HUDEP-2 (cell line): ENCODE results near the gene LDLRAD4.

Source experiments
- DNase-seq, 76 experiments: peaks; one replicate each; lab custom pipeline; 2025; ENCODE audit not compliant: unreplicated experiment in 76 of 76; lab: John Stamatoyannopoulos, UW

LDLRAD4 gene

DNA sequence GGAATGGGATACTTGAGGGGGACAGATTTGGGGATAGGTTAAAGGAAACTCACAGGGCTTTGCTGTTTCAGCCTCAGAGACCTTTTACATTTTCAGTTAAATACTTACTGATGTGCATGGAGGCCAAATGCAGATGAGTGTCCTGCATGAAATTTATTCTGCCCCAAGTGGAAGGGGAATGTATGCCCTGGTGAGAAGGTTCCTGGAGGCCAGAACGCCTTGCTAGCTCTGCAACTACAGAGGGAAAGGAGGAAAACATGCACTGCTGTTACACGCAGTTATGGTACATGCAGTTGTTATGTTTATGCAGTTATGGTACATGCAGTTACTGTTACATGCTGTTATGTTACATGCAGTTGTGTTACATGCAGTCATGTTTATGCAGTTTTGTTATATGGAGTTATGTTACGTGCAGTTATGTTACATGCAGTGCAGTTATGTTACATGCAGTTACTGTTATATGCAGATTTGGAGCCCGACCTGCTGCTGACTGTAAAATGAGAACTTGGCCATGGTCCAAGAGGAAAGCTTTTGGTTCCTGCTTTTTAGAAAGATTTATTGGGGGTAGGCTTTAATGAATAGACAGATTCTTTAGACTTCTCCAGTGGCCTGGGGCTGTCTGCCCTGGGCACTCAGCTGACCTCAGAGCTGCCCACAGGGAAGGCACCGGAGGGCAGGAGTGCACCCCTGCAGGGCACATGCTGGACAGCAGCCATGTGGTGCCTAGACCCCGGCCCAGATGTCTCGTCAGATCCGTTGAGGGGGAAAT is 84.1 kb downstream of the LDLRAD4 start:
- no peak for DNase-seq

DNA sequence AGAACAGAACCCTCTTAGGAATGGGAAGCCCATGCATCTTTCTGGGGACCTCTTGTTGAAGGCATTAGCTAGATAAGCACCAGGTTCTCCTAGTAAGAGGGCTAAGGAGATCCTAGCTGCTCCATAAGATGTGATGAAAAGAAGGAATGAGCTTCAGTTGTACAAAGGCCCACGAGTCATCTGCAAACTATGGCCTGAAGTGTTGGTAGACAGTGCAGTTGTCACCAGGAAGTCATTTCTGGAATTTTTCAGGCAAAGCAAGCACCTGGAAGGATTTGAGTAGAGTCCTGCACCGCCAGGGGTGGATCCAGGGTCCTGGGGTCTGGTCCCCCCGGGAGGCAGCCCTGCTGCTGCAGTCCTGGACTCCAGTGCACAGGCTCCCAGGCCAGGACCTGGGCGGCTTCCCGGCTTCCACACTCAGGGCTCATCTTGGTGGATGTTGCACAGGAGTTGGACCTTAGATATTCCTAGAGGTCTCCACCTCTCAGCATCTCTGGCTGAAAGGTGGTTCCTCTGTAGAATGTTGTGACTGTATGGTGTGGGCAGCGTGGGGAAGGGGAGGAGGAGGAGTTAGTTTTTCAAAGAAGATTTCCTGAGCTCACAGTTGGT is 85.3 kb downstream of the LDLRAD4 start:
- no peak for DNase-seq

DNA sequence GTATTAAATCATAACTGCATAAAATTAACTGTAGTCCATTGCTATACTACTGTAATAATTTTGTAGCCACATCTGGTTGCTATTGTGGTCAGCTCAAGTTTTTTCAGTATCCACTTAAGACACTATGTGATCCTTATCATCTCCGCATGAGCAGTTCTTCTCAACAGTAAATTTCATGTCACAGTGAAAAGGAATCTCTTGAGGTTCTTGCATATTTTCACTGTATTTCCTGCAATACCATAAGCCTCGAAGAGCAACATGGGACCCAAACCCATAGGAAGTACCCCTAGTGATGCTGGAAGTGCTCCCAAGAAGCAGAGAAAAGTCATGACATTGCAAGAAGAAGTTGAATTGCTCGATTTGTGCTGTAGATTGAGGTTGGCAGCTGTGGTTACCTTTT is 86.7 kb downstream of the LDLRAD4 start:
- no peak for DNase-seq

DNA sequence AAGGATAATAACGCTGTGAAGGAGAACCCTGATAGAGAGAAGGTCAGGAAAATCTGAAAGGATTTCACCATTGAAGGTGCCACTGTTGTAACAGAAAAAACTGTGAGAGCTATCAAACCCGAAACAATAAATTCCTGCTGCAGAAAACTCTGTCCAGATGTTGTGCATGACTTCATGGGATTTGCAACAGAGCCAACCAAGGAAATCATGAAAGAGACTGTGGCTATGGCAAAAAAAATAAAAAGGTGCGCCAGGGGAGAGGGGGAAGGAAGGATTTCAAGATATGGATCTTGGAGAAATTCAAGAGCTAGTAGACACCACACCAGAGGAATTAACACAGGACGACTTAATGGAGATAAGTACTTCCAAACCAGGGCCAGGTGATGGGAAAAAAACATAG is 88.0 kb downstream of the LDLRAD4 start:
- DNase-seq = no peak

DNA sequence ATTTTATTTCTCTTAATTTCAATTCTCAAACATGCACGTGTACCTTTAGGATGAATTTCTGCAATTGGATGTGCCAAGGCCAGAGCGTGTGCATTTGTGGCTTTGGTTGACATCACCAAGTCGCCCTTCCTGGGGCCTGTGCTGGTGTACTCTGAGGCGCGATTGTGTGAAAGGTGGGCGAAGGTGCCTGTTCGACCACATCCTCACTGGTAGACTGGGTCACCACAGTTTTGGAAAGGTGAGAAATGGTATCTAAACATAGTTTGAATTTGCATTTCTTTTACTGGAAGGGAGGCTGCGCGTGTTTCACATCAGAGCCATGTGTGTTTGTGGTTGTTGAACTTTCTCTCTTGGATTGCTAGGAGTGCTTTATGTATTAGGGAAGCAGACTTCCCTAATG is 89.8 kb downstream of the LDLRAD4 start:
- no peak for DNase-seq

DNA sequence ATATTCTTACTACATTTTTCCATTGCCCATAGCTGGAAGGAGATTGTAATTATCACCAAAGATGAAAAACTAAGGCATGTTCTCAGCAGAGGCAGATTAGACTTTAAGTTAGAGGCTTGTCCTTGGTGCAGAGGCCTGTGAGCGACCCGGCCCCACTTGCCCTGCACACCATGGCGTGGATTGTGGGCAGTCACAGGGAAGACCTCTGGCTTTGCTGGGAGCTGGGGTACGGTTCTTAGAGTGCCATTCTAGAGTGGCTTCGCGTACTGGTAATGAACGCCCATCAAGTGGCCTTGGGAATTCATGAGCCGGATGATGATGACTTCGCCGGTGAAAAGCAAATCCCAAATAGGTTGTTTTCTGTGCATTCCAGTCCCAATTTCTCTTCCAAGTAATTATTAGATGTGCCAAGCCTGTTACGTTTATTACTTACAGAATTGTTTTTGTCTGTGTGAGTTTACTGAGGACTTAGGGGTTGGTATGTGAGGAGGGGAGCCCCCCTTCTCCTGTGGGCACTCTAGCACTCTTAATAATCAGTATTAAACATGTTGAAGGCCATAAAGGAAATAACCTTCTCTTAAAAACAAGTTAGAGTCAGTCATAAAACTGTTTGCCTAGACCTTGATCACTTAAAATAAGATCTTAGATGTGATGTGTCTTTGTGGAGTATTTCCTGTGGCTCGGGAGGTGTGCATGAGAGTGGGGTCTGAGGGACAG is 90.6 kb downstream of the LDLRAD4 start:
- no peak for DNase-seq

DNA sequence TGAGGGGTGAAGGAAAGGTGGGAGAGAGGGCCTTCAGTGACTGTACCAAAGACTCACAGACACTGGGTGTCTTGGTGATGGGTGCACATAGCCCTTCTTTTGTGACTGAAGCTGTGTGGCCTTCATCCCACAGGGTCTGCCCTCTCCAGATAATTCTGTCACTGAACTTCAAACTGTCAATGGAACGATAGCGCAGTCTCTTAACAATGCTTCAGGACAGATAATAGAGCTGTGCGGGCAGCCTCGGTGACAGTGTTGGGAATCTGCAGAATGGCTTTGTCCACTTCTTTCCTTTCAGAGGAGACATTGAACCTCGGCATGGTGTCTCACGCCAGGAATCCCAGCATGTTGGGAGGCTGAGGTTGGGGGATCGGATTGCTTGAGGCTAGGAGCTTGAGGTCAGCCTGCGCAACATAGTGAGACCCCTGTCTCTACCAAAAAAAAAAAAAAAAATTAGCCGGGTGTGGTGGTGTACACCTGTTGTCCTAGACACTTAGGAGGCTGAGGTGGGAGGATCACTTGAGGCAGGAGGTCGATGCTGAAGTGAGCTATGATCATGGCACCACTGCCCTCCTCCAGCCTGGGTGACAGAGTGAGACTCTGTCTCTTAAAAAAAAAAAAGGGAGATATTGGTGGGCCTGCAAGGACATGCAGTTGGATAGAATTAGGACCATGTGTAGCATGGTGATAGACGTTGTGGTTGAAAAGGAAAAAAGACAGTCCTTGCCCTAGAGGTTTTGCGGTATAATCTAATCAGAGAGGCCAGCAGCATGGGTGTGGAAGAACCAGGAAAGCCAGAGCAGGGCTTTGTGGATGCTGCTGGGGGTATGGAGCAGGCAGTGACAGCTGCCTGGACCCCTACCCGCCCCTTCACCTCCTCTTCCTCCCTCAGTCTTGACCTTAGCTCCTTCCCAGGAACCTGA is 91.4 kb downstream of the LDLRAD4 start:
- peak in 1 of 76 experiments; percentile 1 for DNase-seq

DNA sequence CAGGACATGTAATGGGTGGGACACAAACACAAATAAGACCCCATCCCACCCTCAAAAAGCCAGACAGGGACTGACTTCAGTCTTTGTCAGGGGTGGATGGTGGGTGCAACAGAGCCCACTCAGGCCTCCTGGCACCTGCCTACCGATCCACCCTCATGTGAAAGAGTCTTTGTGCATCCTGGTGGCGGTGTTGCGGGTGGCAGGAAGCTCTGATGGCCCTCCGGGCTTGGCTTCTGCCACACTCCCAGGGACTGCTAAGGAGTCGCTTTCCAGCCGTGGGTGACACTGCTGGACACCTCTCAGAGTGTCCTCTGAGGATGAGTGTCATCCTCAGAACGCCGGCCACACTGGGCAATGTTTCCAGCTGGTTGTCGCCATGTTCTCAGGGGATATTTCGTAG is 92.6 kb downstream of the LDLRAD4 start:
- no peak for DNase-seq

DNA sequence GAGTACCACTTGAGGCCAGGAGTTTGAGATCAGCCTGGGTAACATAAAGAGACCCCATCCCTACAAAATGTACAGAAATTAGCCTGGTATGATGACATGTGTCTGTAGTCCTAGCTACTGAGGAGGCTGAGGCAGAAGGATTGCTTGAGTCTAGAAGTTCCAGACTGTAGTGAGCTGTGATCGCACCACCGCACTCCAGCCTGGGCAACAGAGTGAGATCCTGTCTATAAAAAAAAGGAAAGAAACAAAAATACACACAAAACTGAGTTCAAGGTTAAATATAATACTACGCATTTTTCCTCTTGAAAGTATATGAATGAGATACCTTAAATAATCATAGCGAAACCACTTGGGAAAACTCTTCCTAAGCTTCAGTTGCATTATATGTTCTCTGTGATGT is 94.0 kb downstream of the LDLRAD4 start:
- no peak for DNase-seq

DNA sequence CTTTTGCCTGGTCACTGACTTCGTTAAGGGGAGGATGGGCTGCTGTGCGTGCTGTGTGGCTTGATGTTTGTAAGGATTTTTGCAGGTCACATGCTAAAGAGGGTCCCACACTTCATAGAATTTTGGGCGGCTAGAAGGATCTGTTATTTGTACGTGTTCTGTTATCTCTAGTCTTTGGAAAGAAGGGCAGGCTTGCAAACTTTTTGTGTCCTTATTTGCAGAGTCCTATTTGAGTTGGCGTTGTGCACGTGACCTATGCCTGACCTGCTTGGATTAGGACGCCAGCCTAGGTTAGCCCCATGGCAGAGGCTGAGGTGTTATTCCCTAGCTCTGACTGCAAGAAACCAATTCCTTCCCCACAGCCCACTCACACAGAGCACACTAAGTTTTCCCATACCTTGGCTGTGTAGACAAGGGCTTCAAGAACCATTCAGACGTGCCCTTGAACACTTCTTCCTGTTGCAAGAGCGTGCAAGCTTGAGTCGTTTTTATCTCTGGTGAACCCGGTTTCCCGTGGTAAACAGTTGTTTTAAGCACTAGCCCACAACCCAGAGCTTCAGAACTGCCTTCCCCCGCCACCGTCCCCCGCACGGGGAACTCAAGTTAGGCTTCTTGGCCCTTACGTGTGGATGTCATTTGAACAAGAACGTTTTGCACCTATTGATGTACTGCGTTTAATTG is 94.6 kb downstream of the LDLRAD4 start:
- no peak for DNase-seq

DNA sequence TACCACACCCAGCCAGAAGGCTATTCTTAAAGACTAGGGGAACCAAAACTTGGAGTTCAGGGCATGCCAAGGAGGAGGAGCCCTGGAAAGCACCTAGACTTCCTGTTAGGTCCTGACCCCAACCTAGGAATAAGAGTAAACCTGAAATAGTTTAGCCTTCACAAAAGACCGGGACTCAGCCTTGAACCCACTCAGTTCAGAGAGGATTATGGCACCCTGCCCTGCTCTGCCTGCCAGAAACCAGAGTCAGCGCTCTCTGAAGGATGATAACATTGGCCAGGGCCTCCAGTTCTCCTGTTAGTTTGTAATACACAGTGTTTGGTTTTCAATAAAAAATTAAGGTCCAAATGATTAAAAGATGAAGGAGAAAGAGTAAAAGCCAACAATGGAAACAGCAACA is 96.4 kb downstream of the LDLRAD4 start:
- DNase-seq = no peak

DNA sequence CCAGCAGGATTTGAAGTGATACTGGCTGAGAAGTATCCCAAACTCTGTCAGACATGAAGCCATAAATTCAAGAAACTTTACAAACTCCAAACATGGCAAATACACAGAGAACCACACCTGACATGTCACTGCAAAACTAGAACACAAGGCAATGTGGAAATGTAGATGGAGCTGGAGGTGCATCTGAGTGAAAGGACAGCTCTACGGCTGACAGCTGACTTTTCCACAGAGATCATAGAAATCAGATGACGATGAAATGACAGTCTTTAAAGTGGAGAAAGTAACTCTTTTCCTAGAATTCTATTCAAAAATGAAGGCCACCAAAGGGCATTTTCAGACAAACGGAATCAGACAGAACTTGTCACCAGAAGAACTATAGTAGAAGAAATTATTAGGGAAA is 97.5 kb downstream of the LDLRAD4 start:
- DNase-seq = no peak

DNA sequence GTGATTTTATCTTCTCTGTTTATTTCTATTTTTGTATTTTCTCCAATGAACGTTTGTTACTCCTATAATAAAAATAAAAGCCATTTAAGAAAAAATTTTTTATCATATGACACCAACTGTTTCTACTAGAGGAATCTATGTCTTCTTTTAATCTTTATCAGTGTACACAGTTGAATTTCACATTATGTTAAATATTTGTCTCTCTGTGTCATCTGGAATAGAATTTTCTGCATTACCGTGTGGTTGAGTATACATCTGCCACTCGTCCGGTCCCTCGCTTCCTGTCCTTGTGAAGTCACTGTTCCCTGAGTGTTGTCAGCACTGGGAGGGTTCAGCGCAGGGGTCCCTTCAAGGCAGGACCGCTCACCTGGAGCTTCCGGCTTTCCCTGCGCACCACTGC is 99.2 kb downstream of the LDLRAD4 start:
- no peak for DNase-seq

DNA sequence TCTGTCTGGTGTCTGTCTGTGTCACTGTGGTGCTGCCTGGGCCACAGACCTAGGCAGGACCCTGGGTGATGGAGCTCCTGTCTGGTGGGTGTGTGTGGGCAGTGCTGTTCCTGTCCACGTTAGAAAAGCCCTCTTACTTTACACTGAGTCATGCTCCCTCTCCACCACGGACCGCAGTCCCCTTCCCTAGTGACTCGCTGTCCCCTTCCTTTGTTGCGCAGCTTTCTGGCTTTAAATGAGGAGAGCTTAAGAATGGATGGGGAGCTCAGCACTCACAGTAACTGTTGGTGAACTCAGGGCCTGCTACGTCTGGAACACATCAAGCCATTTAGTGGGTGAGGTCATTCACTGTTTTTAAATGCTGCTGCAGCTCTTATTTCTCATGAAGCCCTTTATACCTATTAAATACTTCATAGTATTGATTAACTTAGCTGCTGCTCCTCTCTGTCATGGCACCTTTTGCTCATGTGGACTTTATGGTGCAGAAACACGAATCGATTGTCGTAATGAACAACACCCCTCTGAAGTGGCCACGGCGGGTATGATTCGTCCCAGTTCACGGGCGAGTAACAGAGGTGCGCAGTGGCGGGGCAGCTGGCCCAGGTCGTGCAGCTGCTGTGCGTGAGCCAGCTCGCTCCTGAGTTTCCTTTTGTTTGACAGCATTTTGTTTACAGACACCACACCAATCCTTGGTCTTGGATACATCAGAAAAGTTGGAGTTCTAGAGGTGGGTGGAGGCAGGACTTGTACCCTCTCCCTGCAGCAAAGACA is 100.4 kb downstream of the LDLRAD4 start:
- DNase-seq = no peak

DNA sequence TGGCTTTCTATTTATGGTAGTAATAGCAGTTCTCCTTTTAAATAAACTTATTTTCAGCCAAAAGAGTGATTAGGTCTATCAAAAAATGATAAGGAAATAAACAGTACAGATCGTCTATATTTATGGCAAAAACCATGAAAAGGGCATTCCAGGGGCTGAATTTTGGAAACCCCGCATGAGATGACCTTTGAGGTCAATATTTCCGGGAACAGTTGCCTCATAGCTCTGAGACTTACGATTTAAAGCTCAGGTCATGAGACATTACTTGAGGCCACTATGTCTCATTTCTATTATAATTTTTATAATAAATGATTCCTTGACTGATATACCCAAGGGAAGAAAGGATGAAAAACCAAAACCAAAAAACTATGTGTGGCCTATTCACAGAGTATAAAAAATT is 101.1 kb downstream of the LDLRAD4 start:
- no peak for DNase-seq

DNA sequence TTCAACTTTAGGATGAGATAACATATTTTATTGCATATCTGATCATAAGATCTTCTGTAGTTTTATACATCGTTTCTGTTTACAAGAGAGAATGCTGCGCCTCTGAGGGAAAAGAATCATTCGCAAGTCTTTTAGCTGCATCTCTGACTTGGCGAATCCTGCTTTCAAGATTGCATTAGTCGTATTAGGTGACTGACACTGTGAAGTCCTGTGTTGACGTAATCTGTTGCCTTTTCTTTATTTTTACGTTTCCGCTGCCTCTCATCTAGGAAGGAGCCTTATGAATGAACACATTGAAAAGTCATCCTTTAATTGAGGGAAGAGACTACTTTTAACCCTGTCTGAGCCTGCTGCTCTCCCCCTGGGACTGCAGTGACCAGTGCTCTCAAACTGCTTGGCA is 101.5 kb downstream of the LDLRAD4 start:
- no peak for DNase-seq

DNA sequence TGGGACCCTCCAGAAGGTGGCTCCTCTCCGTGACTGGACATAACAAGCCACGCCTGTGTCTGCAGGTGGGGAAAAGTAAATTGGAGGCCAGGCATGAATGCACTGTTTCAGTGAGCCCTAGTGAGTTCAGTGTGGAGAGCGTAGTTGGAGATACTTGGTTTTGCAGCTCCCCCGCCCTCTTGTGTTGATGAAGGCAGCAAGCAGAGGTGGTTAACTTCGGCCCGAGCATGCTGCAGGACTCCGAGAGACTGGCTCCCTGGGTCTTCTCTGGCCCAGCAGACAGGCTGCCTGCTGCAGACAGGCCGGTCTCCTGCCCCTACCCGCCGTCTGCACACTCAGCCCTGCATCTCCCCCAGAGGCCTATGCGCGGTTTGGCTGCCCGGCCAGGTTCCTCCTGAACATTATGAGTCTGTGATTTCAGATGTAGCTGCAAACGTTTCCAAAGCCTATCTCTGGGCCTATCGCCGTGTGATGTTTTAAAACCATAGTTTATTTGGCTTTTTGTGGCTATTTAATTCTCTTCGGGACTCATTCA is 102.4 kb downstream of the LDLRAD4 start:
- no peak for DNase-seq

DNA sequence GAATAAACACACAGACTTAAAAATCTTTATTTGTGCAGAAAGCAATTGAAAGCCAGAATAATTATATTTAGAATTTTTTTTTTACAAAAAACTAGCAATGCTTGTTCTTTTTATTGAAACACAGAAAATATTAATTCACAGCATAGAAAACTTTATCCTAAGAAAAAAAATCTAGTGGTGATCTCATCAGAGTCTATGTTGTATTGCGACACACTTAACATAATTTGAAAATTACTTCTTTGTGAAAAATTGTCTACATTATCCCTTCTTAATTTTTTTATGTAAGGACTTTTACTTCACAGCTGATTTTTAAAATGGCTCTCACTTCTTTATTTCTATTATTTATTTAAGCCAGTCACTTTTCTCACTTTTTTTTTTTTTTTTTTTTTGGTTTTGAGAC is 103.4 kb downstream of the LDLRAD4 start:
- no peak for DNase-seq

DNA sequence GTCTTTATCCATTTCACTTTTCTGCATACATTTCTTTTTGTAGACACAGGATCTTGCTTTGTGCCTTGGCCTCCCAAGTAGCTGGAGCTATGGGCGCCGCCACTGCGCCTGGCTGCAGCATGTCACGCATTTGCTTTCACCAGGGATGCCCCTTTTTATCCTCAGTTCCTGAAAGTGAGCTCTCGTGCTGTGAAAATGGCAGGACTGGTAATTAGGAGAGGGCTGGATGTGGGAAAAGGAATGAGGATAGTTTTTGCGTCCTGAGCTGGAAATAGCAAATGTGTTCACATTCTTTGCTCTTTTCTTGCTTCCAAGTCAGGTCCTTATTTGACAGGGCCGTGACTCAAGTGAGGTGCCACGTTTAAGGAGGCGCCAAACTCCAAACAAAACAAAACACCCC is 104.6 kb downstream of the LDLRAD4 start:
- no peak for DNase-seq
